ENCODE data around the gene DBNDD2. TPM values are rescaled to one million over a fixed set of nuclear protein-coding genes. Genes with fewer than 3 reads are reported as not detected.

Gene DBNDD2
- total RNA-seq, 1 experiment from 2014 or later = 69.0 TPM

- no peaks in the 10 kb centered on the region for H3K9me3 ChIP-seq (ENCODE audit: insufficient read depth, low read depth)
- no peaks in the 10 kb centered on the region; the same call in 1 of the 2 replicates for H3F3A ChIP-seq (ENCODE audit: insufficient read depth, low read depth)
- BruUV-seq (replicated peaks) = no TSS peak
- no peaks in the 10 kb centered on the region for H3K36me3 ChIP-seq (ENCODE audit: low read depth)
- H3K4me3 ChIP-seq = no peak overlapping the region
- ChIA-PET CTCF (interaction anchor here (0.6 kb wide), 1 partner anchor 57 kb away, joined by 7 read pairs; no protein-coding TSS in a partner anchor), POLR2A (ENCODE audit: unreplicated experiment) (interaction anchor here (0.6 kb wide), 1 partner anchor 31 kb away, joined by 6 read pairs; no protein-coding TSS in a partner anchor)
- H3K4me2 ChIP-seq = no peak overlapping the region
- H3K27ac ChIP-seq = no peak overlapping the region
- H3K4me1 ChIP-seq (replicated peaks; ENCODE audit: insufficient read depth) = no peaks in the 10 kb centered on the region
- H3K9me2 ChIP-seq (ENCODE audit: insufficient read depth) = no peaks in the 10 kb centered on the region
- no peaks in the 10 kb centered on the region for H3K27me3 ChIP-seq (ENCODE audit: insufficient read depth, low read depth)
- no peak for TF ChIP-seq EZH2 (IDR thresholded peaks at IDR 0.05; ENCODE audit: low read depth)
- TF ChIP-seq, protein P1, sequence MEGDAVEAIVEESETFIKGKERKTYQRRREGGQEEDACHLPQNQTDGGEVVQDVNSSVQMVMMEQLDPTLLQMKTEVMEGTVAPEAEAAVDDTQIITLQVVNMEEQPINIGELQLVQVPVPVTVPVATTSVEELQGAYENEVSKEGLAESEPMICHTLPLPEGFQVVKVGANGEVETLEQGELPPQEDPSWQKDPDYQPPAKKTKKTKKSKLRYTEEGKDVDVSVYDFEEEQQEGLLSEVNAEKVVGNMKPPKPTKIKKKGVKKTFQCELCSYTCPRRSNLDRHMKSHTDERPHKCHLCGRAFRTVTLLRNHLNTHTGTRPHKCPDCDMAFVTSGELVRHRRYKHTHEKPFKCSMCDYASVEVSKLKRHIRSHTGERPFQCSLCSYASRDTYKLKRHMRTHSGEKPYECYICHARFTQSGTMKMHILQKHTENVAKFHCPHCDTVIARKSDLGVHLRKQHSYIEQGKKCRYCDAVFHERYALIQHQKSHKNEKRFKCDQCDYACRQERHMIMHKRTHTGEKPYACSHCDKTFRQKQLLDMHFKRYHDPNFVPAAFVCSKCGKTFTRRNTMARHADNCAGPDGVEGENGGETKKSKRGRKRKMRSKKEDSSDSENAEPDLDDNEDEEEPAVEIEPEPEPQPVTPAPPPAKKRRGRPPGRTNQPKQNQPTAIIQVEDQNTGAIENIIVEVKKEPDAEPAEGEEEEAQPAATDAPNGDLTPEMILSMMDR (conservative IDR thresholded peaks at IDR 0.05) = no peak
- DNase-seq = no peak
- H2AFZ ChIP-seq = no peak overlapping the region
- H3K79me2 ChIP-seq (ENCODE audit: low read depth) = no peaks in the 10 kb centered on the region
- H4K20me1 ChIP-seq (ENCODE audit: insufficient read depth) = no peaks in the 10 kb centered on the region
- intact Hi-C loops (cut with micrococcal nuclease; ENCODE audit: unreplicated experiment) = no loop called here
Measured at GRCh38 chr20:45377269-45377668, 30.8 kb upstream of the DBNDD2 start.

GRCh38 chr20:45378191-45378590 lies 29.9 kb upstream of the DBNDD2 start, which contains the start of gene TP53TG5:
TSS of gene TP53TG5 (minus strand) at chr20:45378325. CDS start at chr20:45378236, 89 bp downstream.
- no peaks in the 10 kb centered on the region; the same call in 1 of the 2 replicates for H3F3A ChIP-seq (ENCODE audit: insufficient read depth, low read depth)
- no peak within 1 kb of the TSS for H3K4me3 ChIP-seq
- H3K9me2 ChIP-seq (ENCODE audit: insufficient read depth) = no peaks in the 10 kb centered on the region
- TF ChIP-seq, protein P1 (conservative IDR thresholded peaks at IDR 0.05) = no peak
- no peak for TF ChIP-seq EZH2 (IDR thresholded peaks at IDR 0.05; ENCODE audit: low read depth)
- H3K4me2 ChIP-seq = no peak within 1 kb of the TSS
- H3K27ac ChIP-seq = no peak within 1 kb of the TSS
- no peaks in the 10 kb centered on the region for H4K20me1 ChIP-seq (ENCODE audit: insufficient read depth)
- H2AFZ ChIP-seq = no peak within 1 kb of the TSS
- no peaks in the 10 kb centered on the region for H3K79me2 ChIP-seq (ENCODE audit: low read depth)
- intact Hi-C loops (cut with micrococcal nuclease; ENCODE audit: unreplicated experiment) = no loop called here
- CTCF ChIA-PET = no interaction called here
- H3K9me3 ChIP-seq (ENCODE audit: insufficient read depth, low read depth) = no peaks in the 10 kb centered on the region
- no peak for DNase-seq
- no peaks in the 10 kb centered on the region for H3K4me1 ChIP-seq (replicated peaks; ENCODE audit: insufficient read depth)
- no TSS peak for BruUV-seq (replicated peaks)
- H3K27me3 ChIP-seq (ENCODE audit: insufficient read depth, low read depth) = no peaks in the 10 kb centered on the region
- H3K36me3 ChIP-seq (ENCODE audit: low read depth) = no peaks in the 10 kb centered on the region
- POLR2A ChIA-PET (ENCODE audit: unreplicated experiment) = no interaction called here

DNA sequence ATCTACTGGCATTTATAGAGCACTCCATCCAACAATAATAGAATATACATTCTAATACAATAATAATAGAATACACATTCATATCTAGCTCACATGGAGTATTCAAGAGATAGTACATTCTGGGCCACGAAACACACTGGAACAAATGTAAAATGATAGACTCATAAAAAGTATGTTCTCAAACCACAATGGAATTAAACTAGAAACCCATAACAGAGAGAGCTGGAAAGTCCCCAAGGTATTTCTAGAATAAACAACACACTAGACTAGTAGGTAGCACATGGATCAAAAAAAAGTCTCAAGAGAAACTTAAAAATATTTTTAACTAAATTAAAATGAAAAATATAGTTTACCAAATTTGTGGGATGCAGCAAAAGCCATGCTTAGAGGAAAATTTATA lies 20.8 kb upstream of the DBNDD2 start:
- no peaks in the 10 kb centered on the region for H3F3A ChIP-seq (ENCODE audit: insufficient read depth, low read depth)
- H3K9me3 ChIP-seq (ENCODE audit: insufficient read depth, low read depth) = no peaks in the 10 kb centered on the region
- POLR2A ChIA-PET (ENCODE audit: unreplicated experiment) = no interaction called here
- H3K4me1 ChIP-seq (replicated peaks; ENCODE audit: insufficient read depth) = no peaks in the 10 kb centered on the region
- H4K20me1 ChIP-seq (ENCODE audit: insufficient read depth) = no peaks in the 10 kb centered on the region
- H3K27ac ChIP-seq = no peak overlapping the region
- H2AFZ ChIP-seq = no peak overlapping the region
- intact Hi-C loops (cut with micrococcal nuclease; ENCODE audit: unreplicated experiment) = no loop called here
- H3K4me2 ChIP-seq = no peak overlapping the region
- no peak overlapping the region for H3K4me3 ChIP-seq
- TF ChIP-seq, protein P1 (conservative IDR thresholded peaks at IDR 0.05) = no peak
- TF ChIP-seq EZH2 (IDR thresholded peaks at IDR 0.05; ENCODE audit: low read depth) = no peak
- no peaks in the 10 kb centered on the region for H3K36me3 ChIP-seq (ENCODE audit: low read depth)
- H3K27me3 ChIP-seq (ENCODE audit: insufficient read depth, low read depth) = no peaks in the 10 kb centered on the region
- CTCF ChIA-PET = interaction anchor here (0.6 kb wide), 1 partner anchor 52 kb away, joined by 3 read pairs; no protein-coding TSS in a partner anchor
- DNase-seq = no peak
- no peaks in the 10 kb centered on the region for H3K9me2 ChIP-seq (ENCODE audit: insufficient read depth)
- no peaks in the 10 kb centered on the region for H3K79me2 ChIP-seq (ENCODE audit: low read depth)
- no TSS peak for BruUV-seq (replicated peaks)
